Body of pancreas (tissue), 4 donors: ENCODE data around the gene DHRS11.
A peak's percentile ranks its signal among the peaks of the same experiment; 100 is the strongest.

ENCODE experiments used
- POLR2A ChIP-seq, 3 donors: fragments of 450-650 bp; IDR thresholded peaks; one replicate each; pipeline ENCODE4 v1.6.1; 2016; ENCODE audit warnings: antibody characterized with exemption in 3 of 3, mild to moderate bottlenecking in 2 of 3
- TF ChIP-seq, protein P1 (sequence below), 7 experiments: fragments of 450-650 bp in 4 of 7; fragments of 200-600 bp in 3 of 7; sonication (generic) in 3 of 7; IDR thresholded peaks; one replicate each; pipeline ENCODE4 v1.5.1; 2016 to 2019; ENCODE audit warnings: antibody characterized with exemption in 7 of 7

DNA sequence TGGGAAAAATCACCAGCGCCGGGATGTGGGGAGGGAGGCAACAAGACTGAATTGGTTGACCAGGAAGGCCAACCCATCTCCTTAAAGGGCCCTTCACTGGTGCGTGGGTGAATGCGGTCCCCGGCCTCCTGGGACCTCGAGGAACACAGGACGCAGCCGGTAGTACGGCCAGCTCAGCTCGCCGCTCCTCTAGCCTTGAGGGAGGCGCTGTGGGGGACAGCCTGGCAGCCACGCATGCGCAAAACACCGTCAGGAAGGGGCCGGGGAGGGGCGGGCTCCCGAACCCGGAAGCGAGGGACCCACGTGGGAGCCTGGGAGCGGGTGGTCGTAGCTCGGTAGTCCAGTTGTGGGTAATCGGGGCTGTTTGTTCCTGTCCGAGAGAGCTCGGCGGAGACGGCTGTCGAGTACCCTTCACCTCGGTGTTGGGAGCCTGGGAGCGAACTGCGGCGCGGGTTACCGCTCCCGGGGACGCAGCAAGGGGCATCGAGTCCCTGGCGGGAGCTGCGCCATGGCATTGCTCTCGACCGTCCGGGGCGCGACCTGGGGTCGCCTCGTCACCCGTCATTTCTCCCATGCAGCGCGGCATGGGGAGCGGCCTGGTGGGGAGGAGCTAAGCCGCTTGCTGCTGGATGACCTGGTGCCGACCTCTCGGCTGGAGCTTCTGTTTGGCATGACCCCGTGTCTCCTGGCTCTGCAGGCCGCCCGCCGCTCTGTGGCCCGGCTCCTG is 9.8 kb downstream of the DHRS11 start, which contains the start of gene MRM1:
- peak; percentile 48 to 86 (median 86) for TF ChIP-seq POLR2A (IDR thresholded peaks at IDR 0.05)
- TF ChIP-seq, protein P1, sequence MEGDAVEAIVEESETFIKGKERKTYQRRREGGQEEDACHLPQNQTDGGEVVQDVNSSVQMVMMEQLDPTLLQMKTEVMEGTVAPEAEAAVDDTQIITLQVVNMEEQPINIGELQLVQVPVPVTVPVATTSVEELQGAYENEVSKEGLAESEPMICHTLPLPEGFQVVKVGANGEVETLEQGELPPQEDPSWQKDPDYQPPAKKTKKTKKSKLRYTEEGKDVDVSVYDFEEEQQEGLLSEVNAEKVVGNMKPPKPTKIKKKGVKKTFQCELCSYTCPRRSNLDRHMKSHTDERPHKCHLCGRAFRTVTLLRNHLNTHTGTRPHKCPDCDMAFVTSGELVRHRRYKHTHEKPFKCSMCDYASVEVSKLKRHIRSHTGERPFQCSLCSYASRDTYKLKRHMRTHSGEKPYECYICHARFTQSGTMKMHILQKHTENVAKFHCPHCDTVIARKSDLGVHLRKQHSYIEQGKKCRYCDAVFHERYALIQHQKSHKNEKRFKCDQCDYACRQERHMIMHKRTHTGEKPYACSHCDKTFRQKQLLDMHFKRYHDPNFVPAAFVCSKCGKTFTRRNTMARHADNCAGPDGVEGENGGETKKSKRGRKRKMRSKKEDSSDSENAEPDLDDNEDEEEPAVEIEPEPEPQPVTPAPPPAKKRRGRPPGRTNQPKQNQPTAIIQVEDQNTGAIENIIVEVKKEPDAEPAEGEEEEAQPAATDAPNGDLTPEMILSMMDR (IDR thresholded peaks at IDR 0.05), result peak in 3 of 7 experiments; percentile 16 to 33 (median 22)
